Activated CD8-positive, alpha-beta memory T cell treated with anti-CD3 and anti-CD28 coated beads, Interleukin-2, amount 10 ng/mL, durations not matched to agents 7 days and 5 days (primary cell): Measurements from ENCODE around the gene PARD6A. TPM values are rescaled to one million over a fixed set of nuclear protein-coding genes. Genes with fewer than 3 reads are reported as not detected.

ENCODE experiments used
- total RNA-seq, 2 experiments: library from RNA; stranded (reverse); gene quantifications; one replicate each; pipeline ENCODE4 v1.2.3, GENCODE V29; 2021

The PARD6A gene
- total RNA-seq, 2 experiments from 2014 or later = 15.2 to 15.5 TPM

Other genes with a start within 250 kb of the PARD6A start
- gene ZDHHC1, start 244.5 kb upstream of the PARD6A start, total RNA-seq = under 1 TPM; 0.41 to 0.49 TPM
- gene HSD11B2, start 229.8 kb upstream of the PARD6A start, total RNA-seq = under 1 TPM in 1 of 2 experiments, not detected in 1; 0.14 TPM
- 10 to 100 TPM; 42.1 to 58.3 TPM for gene ATP6V0D1, start 179.8 kb upstream of the PARD6A start, total RNA-seq
- gene AGRP, start 177.4 kb upstream of the PARD6A start, total RNA-seq = not detected
- 10 to 100 TPM; 14.3 to 17.8 TPM for gene RIPOR1, start 132.1 kb upstream of the PARD6A start, total RNA-seq
- 10 to 100 TPM; 74.0 to 81.8 TPM for gene CTCF, start 98.4 kb upstream of the PARD6A start, total RNA-seq
- gene CARMIL2, start 15.8 kb upstream of the PARD6A start, total RNA-seq = 100 to 1,000 TPM; 154 to 174 TPM
- gene ACD, start 700 bp upstream of the PARD6A start, total RNA-seq = 10 to 100 TPM; 49.7 to 58.1 TPM
- 1 to 10 TPM; 6.2 to 8.0 TPM for gene ENKD1, start 5.8 kb downstream of the PARD6A start, total RNA-seq
- 1 to 10 TPM; 4.1 to 5.1 TPM for gene C16orf86, start 5.9 kb downstream of the PARD6A start, total RNA-seq
- gene GFOD2, start 58.4 kb downstream of the PARD6A start, total RNA-seq = 10 to 100 TPM; 15.1 to 15.8 TPM
- 10 to 100 TPM; 21.2 to 23.7 TPM for gene RANBP10, start 145.6 kb downstream of the PARD6A start, total RNA-seq
- gene TSNAXIP1, start 145.9 kb downstream of the PARD6A start, total RNA-seq = under 1 TPM; 0.12 to 0.45 TPM
- 10 to 100 TPM; 47.9 to 52.7 TPM for gene THAP11, start 181.4 kb downstream of the PARD6A start, total RNA-seq
- gene NUTF2, start 186.0 kb downstream of the PARD6A start, total RNA-seq = 100 to 1,000 TPM; 114 to 137 TPM
- 10 to 100 TPM; 61.8 to 69.3 TPM for gene CENPT, start 186.7 kb downstream of the PARD6A start, total RNA-seq
- gene EDC4, start 212.1 kb downstream of the PARD6A start, total RNA-seq = 100 to 1,000 TPM; 122 to 124 TPM
- under 1 TPM; 0.45 to 0.99 TPM for gene NRN1L, start 223.9 kb downstream of the PARD6A start, total RNA-seq
- 10 to 100 TPM; 21.0 to 21.6 TPM for gene PSKH1, start 232.3 kb downstream of the PARD6A start, total RNA-seq